Upper lobe of left lung (tissue), 4 donors: ENCODE measurements around the gene FBLN5.

Experiments used
- CTCF ChIP-seq, 6 experiments: fragments of 450-650 bp in 4 of 6; fragments of 200-600 bp in 2 of 6; sonication (generic) in 2 of 6; IDR thresholded peaks; one replicate each; pipeline ENCODE4 v1.5.1; 2016 to 2019; ENCODE audit warnings: antibody characterized with exemption in 6 of 6
- POLR2A ChIP-seq, 4 donors: fragments of 450-650 bp; IDR thresholded peaks; one replicate each; pipeline ENCODE4 v1.5.1; 2016 to 2017; ENCODE audit warnings: antibody characterized with exemption in 4 of 4, mild to moderate bottlenecking in 2 of 4
- POLR2AphosphoS5 ChIP-seq, 2 donors: sonication (generic); formaldehyde crosslinking; IDR thresholded peaks; one replicate each; pipeline ENCODE4 v1.5.1; 2017; ENCODE audit warnings: antibody characterized with exemption in 2 of 2

- no peak for TF ChIP-seq CTCF (IDR thresholded peaks at IDR 0.05)
- TF ChIP-seq POLR2A (IDR thresholded peaks at IDR 0.05): no peak
- no peak for TF ChIP-seq POLR2AphosphoS5 (IDR thresholded peaks at IDR 0.05)
These were observed 77.9 kb downstream of the FBLN5 start for GRCh38 chr14:91869556-91869955.
